HG03520 (cell line): ENCODE data around the gene PGAM2.
"Not testable (repeated sequence)": the region's sequence is repeated elsewhere in the genome, so short reads cannot be mapped to it uniquely, and the experiment has no call there.

ENCODE experiments used
- ATAC-seq: cut with Tn5 transposase; IDR thresholded peaks from one replicate; pipeline ENCODE4 v1.9.1; 2021; ENCODE audit warnings: mild to moderate bottlenecking, moderate library complexity; ENCODE audit not compliant: unreplicated experiment

Gene PGAM2

GRCh38 chr7:44033971-44034844 lies 31.2 kb downstream of the PGAM2 start:
- not testable (repeated sequence) for ATAC-seq

- ATAC-seq = not testable (repeated sequence)
These were observed 33.3 kb downstream of the PGAM2 start for GRCh38 chr7:44032031-44032430.

- not testable (repeated sequence) for ATAC-seq
These were observed 34.0 kb downstream of the PGAM2 start for GRCh38 chr7:44031319-44031718.

- ATAC-seq = not testable (repeated sequence)
These were observed 35.3 kb downstream of the PGAM2 start for GRCh38 chr7:44030029-44030428.

- ATAC-seq = not testable (repeated sequence)
These were observed 35.9 kb downstream of the PGAM2 start for GRCh38 chr7:44029433-44029832.

- ATAC-seq = not testable (repeated sequence)
These were observed 42.4 kb downstream of the PGAM2 start for GRCh38 chr7:44022796-44023467.

GRCh38 chr7:44022069-44022468 lies 43.3 kb downstream of the PGAM2 start:
- not testable (repeated sequence) for ATAC-seq

GRCh38 chr7:44019825-44020224 lies 45.5 kb downstream of the PGAM2 start:
- not testable (repeated sequence) for ATAC-seq

- ATAC-seq = peak; percentile 94
These were observed 46.2 kb downstream of the PGAM2 start for GRCh38 chr7:44018857-44019807.

- not testable (repeated sequence) for ATAC-seq
These were observed 50.3 kb downstream of the PGAM2 start for GRCh38 chr7:44015090-44015489.
